HepG2 (cell line): ENCODE measurements around the gene HOXD8. TPM values are rescaled to one million over a fixed set of nuclear protein-coding genes. Genes with fewer than 3 reads are reported as not detected.

Experiments
- ATAC-seq: fragments of 200-7000 bp; cut with Tn5 transposase; 3 replicates; pipeline ENCODE4 v1.9.1; 2020; ENCODE audit warnings: mild to moderate bottlenecking, moderate library complexity
- BruUV-seq: library from RNA; stranded (reverse); fragments of 400-500 nt; replicated peaks from 2 replicates; lab custom pipeline; 2021; lab: Mats Ljungman, UMichigan
- CTCF ChIA-PET: fragments of 300-600 bp; formaldehyde crosslinking; extraction: SDS; loops from one replicate; lab custom pipeline; 2021; ENCODE audit warnings: low total read pairs, inconsistent platforms, low intra/inter-chr PET ratio; lab: Yijun Ruan, JAX
- POLR2A ChIA-PET: fragments of 350-600 bp; sonication (Branson Sonifier 250); formaldehyde crosslinking; loops from one replicate; lab custom pipeline; 2020; ENCODE audit warnings: antibody characterized with exemption, inconsistent platforms; lab: Yijun Ruan, JAX
- DNase-seq: peaks from one replicate; pipeline ENCODE4 v3.0.0-alpha.2; 2015; ENCODE audit warnings: low spot score
- FAIRE-seq: peaks from 3 replicates; lab custom pipeline; 2011; peaks lifted over from hg19 to GRCh38; lab: Jason Lieb, UNC
- H2AFZ ChIP-seq: one replicate; pipeline ENCODE4 v1.6.1; 2011; ENCODE audit warnings: low read length, inconsistent platforms
- H3K27ac ChIP-seq: fragments of 300-600 bp; 3 replicates; pipeline ENCODE4 v1.8.0; 2011; ENCODE audit warnings: mixed run types, mild to moderate bottlenecking, mixed read lengths, low read length, inconsistent platforms; ENCODE audit not compliant: insufficient read depth; ENCODE audit errors: extremely low read length
- H3K27me3 ChIP-seq, 2 experiments: fragments of 200-600 bp in 1 of 2; 2 replicates in 1 of 2; 3 replicates in 1 of 2; pipeline versions ENCODE4 v1.6.0 to v1.8.0; 2011; ENCODE audit warnings: low read length in 2 of 2, mild to moderate bottlenecking in 2 of 2, moderate library complexity in 2 of 2, inconsistent platforms in 1 of 2; ENCODE audit not compliant: insufficient read depth in 2 of 2, control insufficient read depth in 1 of 2
- H3K36me3 ChIP-seq, 2 experiments: fragments of 200-600 bp in 1 of 2; replicated peaks in 1 of 2; 2 replicates in 1 of 2; 3 replicates in 1 of 2; pipeline versions ENCODE4 v1.5.1 to v1.8.0; 2011; ENCODE audit warnings: low read length in 2 of 2, inconsistent platforms in 1 of 2; ENCODE audit not compliant: insufficient read depth in 2 of 2, control insufficient read depth in 1 of 2
- H3K4me1 ChIP-seq: 2 replicates; pipeline ENCODE4 v1.5.1; 2012; ENCODE audit warnings: low read length, inconsistent platforms; ENCODE audit not compliant: insufficient read depth
- H3K4me2 ChIP-seq: 2 replicates; pipeline ENCODE4 v1.6.0; 2011; ENCODE audit warnings: low read depth, low read length, inconsistent platforms
- H3K4me3 ChIP-seq, 3 experiments: fragments of 200-600 bp in 1 of 3; sonication (generic), shearing (Covaris generic) in 1 of 3; replicated peaks in 1 of 3; 2 replicates each; pipeline ENCODE4 v1.5.1; 2011 to 2016; ENCODE audit warnings: low read length in 3 of 3, inconsistent platforms in 2 of 3, low read depth in 2 of 3, mild to moderate bottlenecking in 2 of 3, control low read depth in 1 of 3, mixed read lengths in 1 of 3; ENCODE audit not compliant: insufficient read depth in 1 of 3
- H3K79me2 ChIP-seq: one replicate; pipeline ENCODE4 v1.6.1; 2011; ENCODE audit warnings: low read length, inconsistent platforms; ENCODE audit not compliant: insufficient read depth
- H3K9ac ChIP-seq: 2 replicates; pipeline ENCODE4 v1.6.0; 2011; ENCODE audit warnings: mild to moderate bottlenecking, low read depth, low read length, inconsistent platforms; ENCODE audit not compliant: insufficient read depth
- H3K9me3 ChIP-seq: 2 replicates; pipeline ENCODE4 v1.5.1; 2012; ENCODE audit warnings: mild to moderate bottlenecking, low read length
- H4K20me1 ChIP-seq: 2 replicates; pipeline ENCODE4 v1.6.0; 2011; ENCODE audit warnings: inconsistent platforms, mild to moderate bottlenecking, low read length, moderate library complexity; ENCODE audit not compliant: insufficient read depth
- AGO2 ChIP-seq: fragments of 200-400 bp; formaldehyde crosslinking; optimal IDR thresholded peaks from 2 replicates; pipeline ENCODE3; 2017; ENCODE audit warnings: mild to moderate bottlenecking, low read depth, low read length, moderate library complexity
- DMAP1 ChIP-seq: IDR thresholded peaks from 2 replicates; pipeline ENCODE4 v1.6.1; 2016
- ETV6 ChIP-seq: sonication (generic); formaldehyde crosslinking; conservative IDR thresholded peaks from 2 replicates; pipeline ENCODE4 v1.4.0; 2020; ENCODE audit warnings: missing genetic modification reagents
- FOXK2 ChIP-seq: fragments of 450-650 bp; IDR thresholded peaks from 2 replicates; pipeline ENCODE4 v1.6.1; 2016
- GTF2F1 ChIP-seq: fragments of 150-350 bp; IDR thresholded peaks from 2 replicates; pipeline ENCODE4 v1.6.1; 2014; ENCODE audit warnings: low read length
- HMGXB3 ChIP-seq: sonication (generic); formaldehyde crosslinking; IDR thresholded peaks from 2 replicates; pipeline ENCODE4 v1.4.0; 2020; ENCODE audit warnings: missing genetic modification reagents, borderline replicate concordance
- HOXA3 ChIP-seq: sonication (generic); formaldehyde crosslinking; IDR thresholded peaks from 2 replicates; pipeline ENCODE4 v1.5.0; 2020; ENCODE audit warnings: missing genetic modification reagents
- PCBP2 ChIP-seq: fragments of 200-400 bp; formaldehyde crosslinking; optimal IDR thresholded peaks from 2 replicates; pipeline ENCODE3; 2018; ENCODE audit warnings: low read length, low read depth; ENCODE audit not compliant: poor library complexity, severe bottlenecking
- RAD51 ChIP-seq: fragments of 450-650 bp; IDR thresholded peaks from 2 replicates; pipeline ENCODE4 v1.6.1; 2016; ENCODE audit warnings: borderline replicate concordance
- SSRP1 ChIP-seq: IDR thresholded peaks from 2 replicates; pipeline ENCODE4 v1.6.1; 2016; ENCODE audit warnings: control low read depth
- TCF12 ChIP-seq, 2 experiments: fragments of 450-650 bp in 1 of 2; sonication (generic) in 1 of 2; formaldehyde crosslinking in 1 of 2; IDR thresholded peaks; 2 replicates each; pipeline versions ENCODE4 v1.6.1 to v1.8.0; 2017 to 2022; ENCODE audit warnings: antibody characterized with exemption in 1 of 2, mild to moderate bottlenecking in 1 of 2, missing genetic modification reagents in 1 of 2, moderate library complexity in 1 of 2
- ZBTB42 ChIP-seq: sonication (generic); formaldehyde crosslinking; IDR thresholded peaks from 2 replicates; pipeline ENCODE4 v1.5.0; 2020; ENCODE audit warnings: mild to moderate bottlenecking, missing genetic modification reagents
- ZFP36L2 ChIP-seq: sonication (generic); formaldehyde crosslinking; IDR thresholded peaks from 2 replicates; pipeline ENCODE4 v1.4.0; 2020; ENCODE audit warnings: missing genetic modification reagents
- ZFP90 ChIP-seq: sonication (generic); formaldehyde crosslinking; IDR thresholded peaks from 2 replicates; pipeline ENCODE4 v1.8.0; 2022; ENCODE audit warnings: missing genetic modification reagents, mild to moderate bottlenecking, inconsistent platforms, borderline replicate concordance
- ZNF326 ChIP-seq: sonication (generic); formaldehyde crosslinking; IDR thresholded peaks from 2 replicates; pipeline ENCODE4 v1.4.0; 2020; ENCODE audit warnings: missing genetic modification reagents, borderline replicate concordance
- ZNF670 ChIP-seq: sonication (generic); formaldehyde crosslinking; IDR thresholded peaks from 2 replicates; pipeline ENCODE4 v1.8.0; 2022; ENCODE audit warnings: mild to moderate bottlenecking, missing genetic modification reagents, borderline replicate concordance
- ZNF737 ChIP-seq: sonication (generic); formaldehyde crosslinking; IDR thresholded peaks from 2 replicates; pipeline ENCODE4 v1.5.0; 2020; ENCODE audit warnings: missing genetic modification reagents, mild to moderate bottlenecking, borderline replicate concordance
- ZNF776 ChIP-seq: sonication (generic); formaldehyde crosslinking; IDR thresholded peaks from 2 replicates; pipeline ENCODE4 v1.4.0; 2020; ENCODE audit warnings: mild to moderate bottlenecking, missing genetic modification reagents
- ZSCAN12 ChIP-seq: sonication (generic); formaldehyde crosslinking; IDR thresholded peaks from 2 replicates; pipeline ENCODE4 v1.9.0; 2021; ENCODE audit warnings: mild to moderate bottlenecking, missing genetic modification reagents
- WGBS: methylation state at CpG from one replicate; pipeline ENCODE4 v1.1.6; 2017; ENCODE audit warnings: low lambda C conversion rate; 5-methylcytosine and 5-hydroxymethylcytosine counted together
- in situ Hi-C: cut with HindIII; loops from 2 replicates; pipeline ENCODE4 v1.10.0; 2017; ENCODE audit warnings: low pct_unique_long_range_greater_than_20kb; ENCODE audit not compliant: extremely low pct_ligation_motif_present
- intact Hi-C: fragments of 100-400 bp; cut with micrococcal nuclease; formaldehyde crosslinking; loops from one replicate; pipeline ENCODE4 v1.10.0; 2022; ENCODE audit not compliant: unreplicated experiment
- polyA plus RNA-seq, 8 experiments: library from polyadenylated mRNA; depleted of rRNA in 3 of 8; stranded (reverse) in 7 of 8; unstranded in 1 of 8; fragments of >200 nt; fragmentation: Illumina TruSeq in 4 of 8; extraction: Trizol in 4 of 8; gene quantifications; 2 replicates each; pipeline versions ENCODE4 v1.2.1 to v1.2.3, GENCODE V29; 2011 to 2016; ENCODE audit warnings: low read depth in 4 of 8, missing spikeins in 1 of 8, mixed read lengths in 1 of 8; ENCODE audit not compliant: insufficient read depth in 1 of 8
- total RNA-seq, 5 experiments: library from RNA; depleted of rRNA; stranded (reverse); fragments of >200 nt; fragmentation: Illumina TruSeq; extraction: Trizol; gene quantifications; 2 replicates each; pipeline ENCODE4 v1.2.3, GENCODE V29; 2016; ENCODE audit warnings: low read depth in 1 of 5

The HOXD8 gene
- total and polyA plus RNA-seq, 2 of the 13 experiments (the other 11 are each of a cell fraction or from before 2014, with no cell fraction given), result not detected

- H3K4me1 ChIP-seq, result peaks cover 43% of the 10 kb centered on the region
- TF ChIP-seq ZSCAN12, result no peak
- no peak for TF ChIP-seq ZNF326 (CRISPR knock-in tag)
- no peak for TF ChIP-seq ZNF776 (CRISPR knock-in tag)
- no peak for TF ChIP-seq ZFP36L2 (CRISPR knock-in tag)
- TF ChIP-seq DMAP1 (CRISPR knock-in tag), result no peak
- no peak for TF ChIP-seq PCBP2
- no peak for TF ChIP-seq ETV6 (CRISPR knock-in tag)
- TF ChIP-seq GTF2F1, result no peak
- no peak for TF ChIP-seq ZFP90 (CRISPR knock-in tag)
- TF ChIP-seq HOXA3 (CRISPR knock-in tag), result no peak
- no peak for TF ChIP-seq RAD51
- TF ChIP-seq SSRP1 (CRISPR knock-in tag), result no peak
- no peak for TF ChIP-seq FOXK2
- TF ChIP-seq TCF12 (IDR thresholded peaks at IDR 0.05), result no peak
- TF ChIP-seq TCF12 (CRISPR knock-in tag; IDR thresholded peaks at IDR 0.05), result no peak
- no peak for TF ChIP-seq ZBTB42
- TF ChIP-seq HMGXB3, result no peak
- TF ChIP-seq AGO2, result no peak
- no peak for TF ChIP-seq ZNF737 (CRISPR knock-in tag)
- TF ChIP-seq ZNF670 (CRISPR knock-in tag), result no peak
- TF ChIP-seq, all 625 proteins: peak for 0
- Histone ChIP-seq H3K79me2 (peaks cover 39% of the 10 kb centered on the region), H3K4me3 (no peak overlapping the region), H3K27me3 (no peaks in the 10 kb centered on the region; a peak in 1 of 5 replicates), H3K27ac (no peak overlapping the region), H3K4me2 (no peak overlapping the region), H3K36me3 (peaks cover 2 to 32% of the 10 kb centered on the region in 2 experiments), H3K9me3 (no peaks in the 10 kb centered on the region), H2AFZ (no peak overlapping the region), H3K9ac (no peak overlapping the region), H4K20me1 (peaks cover 4% of the 10 kb centered on the region; the same call in 1 of the 2 replicates)
- FAIRE-seq, result no peak
- CTCF ChIA-PET, result no interaction called here
- in situ Hi-C loops, result no loop called here
- DNase-seq, result no peak
- POLR2A ChIA-PET, result no interaction called here
- no peak for ATAC-seq
- BruUV-seq, result no TSS peak
- intact Hi-C loops, result no loop called here
- 81% methylated on average over 3 of the region's 3 CpGs for WGBS
Measured at GRCh38 chr2:176181551-176181950, 52.0 kb downstream of the HOXD8 start.
